Smooth muscle cell (in vitro differentiated cells): ENCODE results near the gene ITIH1. TPM values are rescaled to one million over a fixed set of nuclear protein-coding genes. Genes with fewer than 3 reads are reported as not detected.
"Not testable (repeated sequence)": the region's sequence is repeated elsewhere in the genome, so short reads cannot be mapped to it uniquely, and the experiment has no call there.

Source experiments
- DNase-seq: peaks from one replicate; lab custom pipeline; 2025; ENCODE audit not compliant: unreplicated experiment; lab: John Stamatoyannopoulos, UW
- H2AFZ ChIP-seq: fragments of 200-600 bp; sonication (generic); 2 replicates; pipeline ENCODE4 v1.6.0; 2016; ENCODE audit warnings: antibody characterized with exemption, low read depth, mild to moderate bottlenecking
- H3F3A ChIP-seq: fragments of 200-600 bp; sonication (generic); 2 replicates; pipeline ENCODE4 v1.6.0; 2017; ENCODE audit warnings: antibody characterized with exemption, low read depth
- H3K27ac ChIP-seq: fragments of 200-600 bp; sonication (generic); 2 replicates; pipeline ENCODE4 v1.5.1; 2016; ENCODE audit warnings: low read depth, mild to moderate bottlenecking
- H3K27me3 ChIP-seq: fragments of 200-600 bp; sonication (generic); 2 replicates; pipeline ENCODE4 v1.6.1; 2016; ENCODE audit warnings: low read depth, mild to moderate bottlenecking
- H3K36me3 ChIP-seq: fragments of 200-600 bp; sonication (generic); 2 replicates; pipeline ENCODE4 v1.5.1; 2016; ENCODE audit warnings: low read depth
- H3K4me1 ChIP-seq: fragments of 200-600 bp; sonication (generic); 2 replicates; pipeline ENCODE4 v1.5.1; 2016; ENCODE audit warnings: low read depth
- H3K4me2 ChIP-seq: fragments of 200-600 bp; sonication (generic); 2 replicates; pipeline ENCODE4 v1.6.0; 2016; ENCODE audit warnings: mild to moderate bottlenecking
- H3K4me3 ChIP-seq: fragments of 200-600 bp; sonication (generic); 2 replicates; pipeline ENCODE4 v1.5.1; 2016; ENCODE audit warnings: mild to moderate bottlenecking
- H3K79me2 ChIP-seq: fragments of 200-600 bp; sonication (generic); 2 replicates; pipeline ENCODE4 v1.6.0; 2016; ENCODE audit warnings: low read depth, mild to moderate bottlenecking
- H3K9ac ChIP-seq: fragments of 200-600 bp; sonication (generic); 2 replicates; pipeline ENCODE4 v1.6.0; 2016; ENCODE audit warnings: low read depth
- H3K9me3 ChIP-seq: fragments of 200-600 bp; sonication (generic); replicated peaks from 2 replicates; pipeline ENCODE4 v1.5.1; 2016; ENCODE audit warnings: low read depth
- H4K20me1 ChIP-seq: fragments of 200-600 bp; sonication (generic); 2 replicates; pipeline ENCODE4 v1.6.0; 2016; ENCODE audit warnings: low read depth
- CTCF ChIP-seq: fragments of 200-600 bp; sonication (generic); IDR thresholded peaks from 2 replicates; pipeline ENCODE4 v1.5.1; 2017; ENCODE audit warnings: borderline replicate concordance, mild to moderate bottlenecking, antibody characterized with exemption; ENCODE audit not compliant: insufficient read depth, poor library complexity, severe bottlenecking
- WGBS: methylation state at CpG from one replicate; pipeline ENCODE4 v1.1.7; 2016; ENCODE audit warnings: low lambda C conversion rate; 5-methylcytosine and 5-hydroxymethylcytosine counted together
- polyA plus RNA-seq: library from polyadenylated mRNA; unstranded; fragments of >200 nt; fragmentation: Nextera tagmentation; extraction: Ambion mirVana; gene quantifications from 2 replicates; pipeline ENCODE4 v1.2.1, GENCODE V29; 2016
- total RNA-seq: library from RNA; depleted of rRNA; stranded (reverse); fragments of >200 nt; gene quantifications from 2 replicates; pipeline ENCODE4 v1.2.3, GENCODE V29; 2014

ITIH1 gene
- total and polyA plus RNA-seq, 2 experiments from 2014 or later, result not detected

GRCh38 chr3:52775877-52776276 is 1.5 kb upstream of the ITIH1 start:
- WGBS, result 81% methylated on average over 8 of the region's 8 CpGs
- no peak for TF ChIP-seq CTCF
- Histone ChIP-seq H3K79me2 (no peaks in the 10 kb centered on the region), H3K4me2 (no peak overlapping the region), H4K20me1 (no peaks in the 10 kb centered on the region), H2AFZ (no peak overlapping the region), H3K27me3 (peaks cover 3% of the 10 kb centered on the region), H3K36me3 (no peaks in the 10 kb centered on the region), H3F3A (no peaks in the 10 kb centered on the region), H3K9ac (no peak overlapping the region), H3K9me3 (no peaks in the 10 kb centered on the region), H3K4me3 (no peak overlapping the region), H3K27ac (no peak overlapping the region), H3K4me1 (no peaks in the 10 kb centered on the region)
- DNase-seq, result no peak

DNA sequence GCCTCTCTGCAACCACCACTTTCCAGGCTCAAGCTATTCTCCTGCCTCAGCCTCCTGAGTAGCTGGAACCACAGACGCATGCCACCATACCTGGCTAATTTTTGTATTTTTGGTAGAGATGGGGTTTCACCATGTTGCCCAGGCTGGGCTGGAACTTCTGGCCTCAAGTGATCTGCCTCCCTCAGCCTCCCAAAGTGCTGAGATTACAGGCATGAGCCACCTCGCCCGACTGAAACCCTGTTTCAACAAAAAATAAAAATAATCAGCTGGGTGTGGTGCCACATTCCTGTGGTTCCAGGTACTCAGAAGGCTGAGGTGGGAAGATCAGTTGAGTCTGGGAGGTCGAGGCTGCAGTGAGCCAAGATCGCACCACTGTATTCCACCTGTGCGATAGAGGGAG is 913 bp upstream of the ITIH1 start:
- not testable (repeated sequence) for H3K79me2 ChIP-seq, H3K4me3 ChIP-seq, H3K36me3 ChIP-seq, H4K20me1 ChIP-seq, DNase-seq, H3F3A ChIP-seq, H3K27ac ChIP-seq, H3K4me1 ChIP-seq, H3K27me3 ChIP-seq, H3K9me3 ChIP-seq, H2AFZ ChIP-seq, H3K4me2 ChIP-seq, H3K9ac ChIP-seq
- 81% methylated on average over 6 of the region's 6 CpGs for WGBS

DNA sequence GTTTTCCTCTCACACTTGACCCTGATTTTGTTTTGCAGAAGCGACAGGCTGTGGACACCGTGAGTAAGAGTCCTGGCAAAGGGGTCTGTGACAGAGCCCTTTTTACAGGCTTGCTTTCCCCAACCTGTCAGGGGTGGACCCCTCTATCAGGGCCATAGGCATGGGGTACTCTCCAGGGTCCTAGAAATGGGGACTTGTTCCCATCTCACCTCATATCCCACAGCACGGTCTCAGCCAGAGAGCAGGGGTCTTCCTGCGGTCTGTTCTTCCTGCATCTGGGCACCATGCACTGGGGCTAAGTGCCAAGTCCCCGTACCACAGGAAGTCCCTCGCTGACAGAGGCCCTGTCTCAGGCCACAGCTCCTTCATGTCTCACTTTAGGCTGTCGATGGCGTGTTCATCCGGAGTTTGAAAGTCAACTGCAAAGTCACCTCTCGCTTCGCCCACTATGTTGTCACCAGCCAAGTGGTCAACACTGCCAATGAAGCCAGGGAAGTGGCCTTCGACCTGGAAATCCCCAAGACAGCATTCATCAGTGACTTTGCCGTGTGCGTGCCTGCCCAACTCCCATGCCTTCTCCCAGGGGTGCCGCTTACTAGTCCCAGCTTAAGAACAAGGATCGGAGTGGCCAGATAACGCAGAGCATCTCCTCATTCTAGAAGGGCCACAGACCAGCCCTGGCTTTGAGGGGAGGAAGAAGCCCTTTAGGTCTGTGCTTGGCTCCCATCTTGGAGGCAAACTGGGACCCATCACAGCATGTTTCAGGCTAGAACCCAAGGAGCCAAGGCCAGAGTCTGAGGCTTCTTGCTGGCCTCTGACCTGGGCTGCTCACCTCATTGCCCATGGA is 783 bp downstream of the ITIH1 start:
- no peak for DNase-seq
- Histone ChIP-seq H4K20me1 (no peaks in the 10 kb centered on the region), H2AFZ (no peak overlapping the region), H3K4me1 (no peaks in the 10 kb centered on the region), H3K36me3 (no peaks in the 10 kb centered on the region), H3K4me2 (no peak overlapping the region), H3K9me3 (no peaks in the 10 kb centered on the region), H3K4me3 (no peak overlapping the region), H3K79me2 (no peaks in the 10 kb centered on the region), H3K27ac (no peak overlapping the region), H3K9ac (no peak overlapping the region), H3F3A (no peaks in the 10 kb centered on the region), H3K27me3 (peaks cover 26% of the 10 kb centered on the region)
- 93% methylated on average over 17 of the region's 17 CpGs for WGBS
- TF ChIP-seq CTCF, result no peak

DNA sequence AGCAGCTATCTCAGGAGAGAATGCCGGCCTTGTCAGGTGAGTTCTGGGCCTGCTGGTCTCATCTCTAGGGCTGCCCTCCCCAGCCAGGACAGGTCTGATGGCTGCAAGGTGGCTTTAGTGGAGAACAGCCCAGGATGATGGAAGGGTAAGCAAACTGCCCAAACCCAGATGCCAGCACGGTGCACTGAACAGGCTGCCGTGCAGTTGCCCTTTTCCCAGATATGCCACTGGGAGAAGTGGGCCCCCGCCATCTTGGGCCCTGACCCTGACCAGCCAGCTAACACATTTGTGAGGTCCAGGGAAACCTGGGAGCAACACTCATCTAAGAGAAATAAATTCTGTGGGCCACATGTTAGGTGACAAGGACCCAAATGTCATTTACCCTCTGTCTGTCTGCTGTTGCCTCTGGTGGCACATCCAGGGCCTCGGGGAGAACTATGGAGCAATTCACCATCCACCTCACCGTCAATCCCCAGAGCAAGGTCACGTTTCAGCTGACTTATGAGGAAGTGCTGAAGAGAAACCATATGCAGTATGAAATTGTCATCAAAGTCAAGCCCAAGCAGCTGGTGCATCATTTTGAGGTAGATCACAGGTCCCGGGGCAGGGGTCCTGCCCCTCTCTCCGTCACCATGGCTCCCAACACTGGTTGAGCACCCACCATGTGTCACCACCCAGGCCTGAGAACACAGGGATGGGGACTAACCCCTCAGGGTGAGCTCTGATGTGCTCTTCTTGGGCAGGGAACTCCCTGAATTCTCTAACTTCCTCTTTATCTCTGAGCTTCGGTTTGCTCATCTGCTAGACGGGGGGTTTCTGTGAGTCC is 1.8 kb downstream of the ITIH1 start:
- no peak for DNase-seq
- Histone ChIP-seq H3K79me2 (no peaks in the 10 kb centered on the region), H3K9me3 (no peaks in the 10 kb centered on the region), H3K4me2 (no peak overlapping the region), H2AFZ (no peak overlapping the region), H3K27me3 (peaks cover 28% of the 10 kb centered on the region), H3K36me3 (no peaks in the 10 kb centered on the region), H3K4me1 (no peaks in the 10 kb centered on the region), H3F3A (no peaks in the 10 kb centered on the region), H3K27ac (no peak overlapping the region), H3K9ac (no peak overlapping the region), H4K20me1 (no peaks in the 10 kb centered on the region), H3K4me3 (no peak overlapping the region)
- 84% methylated on average over 11 of the region's 11 CpGs for whole genome bisulfite sequencing
- TF ChIP-seq CTCF, result no peak
